HG02885 (cell line): ENCODE results near the gene TRIM44.
"Not testable (repeated sequence)": the region's sequence is repeated elsewhere in the genome, so short reads cannot be mapped to it uniquely, and the experiment has no call there.

ENCODE experiments used
- ATAC-seq: cut with Tn5 transposase; IDR thresholded peaks from one replicate; pipeline ENCODE4 v1.9.1; 2021; ENCODE audit warnings: mild to moderate bottlenecking; ENCODE audit not compliant: unreplicated experiment, poor library complexity

Gene TRIM44

DNA sequence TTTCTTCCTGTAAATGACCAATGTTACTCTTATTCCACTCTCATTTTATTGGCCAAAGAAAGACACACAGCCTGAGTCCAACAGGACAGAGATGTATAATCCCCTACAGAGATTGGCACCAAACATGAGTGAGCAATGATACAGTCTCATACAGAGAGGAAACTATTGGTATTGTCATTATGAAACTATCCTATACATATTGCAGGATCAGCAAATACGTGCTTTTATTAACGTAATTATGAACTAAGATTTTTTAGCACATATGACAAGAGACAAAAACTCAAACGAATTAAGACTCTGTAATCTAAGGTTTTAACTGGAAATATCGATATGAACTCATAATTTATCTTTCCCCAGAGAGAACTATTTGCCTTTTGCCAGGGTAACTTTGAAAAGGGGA is 182.0 kb downstream of the TRIM44 start:
- ATAC-seq, result no peak

DNA sequence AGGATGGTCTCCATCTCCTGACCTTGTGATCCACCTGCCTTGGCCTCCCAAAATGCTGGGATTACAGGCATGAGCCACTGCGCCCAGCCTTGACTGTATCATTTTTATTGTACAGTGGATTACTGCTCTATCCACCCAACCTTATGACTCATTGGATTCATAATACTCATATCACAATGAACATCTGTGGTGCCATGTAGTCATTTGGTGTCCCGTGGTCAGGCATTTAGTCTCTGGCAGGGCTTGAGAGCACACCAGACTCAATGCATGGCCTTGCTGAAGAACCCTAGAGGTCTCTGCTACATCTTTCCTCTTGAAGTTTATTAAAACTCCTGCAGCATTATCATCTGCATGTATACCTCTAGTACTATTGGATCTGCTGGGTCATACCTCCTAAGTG is 183.3 kb downstream of the TRIM44 start:
- ATAC-seq, result no peak

DNA sequence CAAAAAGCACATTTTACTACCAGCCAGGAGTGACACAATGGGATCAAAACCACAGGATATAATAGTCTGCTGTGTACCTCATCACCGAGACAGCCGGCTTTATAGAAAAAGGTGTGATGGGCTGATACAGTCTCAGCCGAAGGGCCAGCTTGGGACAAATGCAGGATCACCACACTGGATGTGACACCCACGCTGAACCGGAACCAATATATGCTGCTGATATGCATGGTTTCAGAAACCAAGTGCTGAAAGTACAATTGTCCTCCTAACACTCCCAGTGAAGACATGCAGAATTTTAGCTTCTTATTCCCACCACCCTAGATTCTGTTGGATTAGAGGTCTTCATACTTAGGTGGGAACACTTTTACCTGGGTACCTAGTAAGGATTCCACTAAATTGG is 184.3 kb downstream of the TRIM44 start:
- no peak for ATAC-seq

DNA sequence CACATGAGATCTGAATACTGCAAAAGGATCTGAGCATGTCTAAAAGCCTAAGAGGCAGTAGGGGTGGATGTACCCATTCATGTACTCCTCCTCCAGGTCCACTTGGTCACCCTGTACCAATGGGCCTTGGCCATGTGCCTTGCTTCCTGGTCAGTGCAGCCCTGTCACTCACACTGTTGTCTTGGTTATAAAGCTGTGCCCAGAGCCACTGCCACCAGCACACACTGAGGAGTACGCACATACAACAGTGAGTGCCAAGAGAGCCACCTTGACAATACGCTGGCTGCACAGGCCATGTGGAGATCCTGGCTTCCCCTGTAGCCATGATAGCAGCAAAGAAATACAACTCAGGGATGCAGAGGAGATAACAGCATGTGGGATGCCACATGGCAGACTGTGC is 184.9 kb downstream of the TRIM44 start:
- no peak for ATAC-seq

DNA sequence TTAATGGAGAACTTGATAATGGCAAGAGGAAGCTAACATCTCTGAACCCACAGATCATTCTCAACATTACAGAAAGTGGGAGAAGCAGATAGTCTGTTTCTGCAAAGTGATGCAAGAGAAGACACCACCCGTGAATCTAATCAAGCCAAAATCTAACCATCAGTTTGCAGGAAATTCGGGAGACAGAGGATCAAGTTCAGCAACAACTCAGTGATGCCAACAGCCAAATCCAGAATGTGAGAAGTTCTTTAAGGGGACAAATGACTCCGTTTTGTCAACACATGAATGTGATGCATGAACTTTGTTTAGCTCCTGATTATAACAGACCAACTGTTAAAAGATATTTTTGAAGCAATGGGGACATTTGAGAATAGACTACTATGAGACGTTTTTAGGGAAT is 186.0 kb downstream of the TRIM44 start:
- no peak for ATAC-seq

DNA sequence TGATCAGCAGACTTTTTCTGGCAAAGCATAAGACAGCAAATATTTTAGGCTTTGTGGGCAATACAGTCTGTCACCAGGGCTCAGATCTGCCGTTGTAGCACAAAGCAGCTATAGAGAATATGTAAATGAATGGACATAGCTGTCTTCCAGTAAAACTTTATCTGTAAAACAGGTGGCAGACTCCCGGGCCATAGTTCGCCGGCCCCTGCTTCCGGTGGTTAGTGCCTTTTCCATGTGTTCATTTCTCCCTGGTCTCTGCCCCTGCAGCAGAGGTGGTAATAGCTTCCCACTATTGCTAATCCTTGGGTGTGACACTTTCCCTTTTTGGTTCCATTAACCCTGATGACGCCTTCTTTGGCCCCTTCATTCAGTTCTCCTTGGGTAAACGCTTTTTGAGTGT is 187.6 kb downstream of the TRIM44 start:
- no peak for ATAC-seq

DNA sequence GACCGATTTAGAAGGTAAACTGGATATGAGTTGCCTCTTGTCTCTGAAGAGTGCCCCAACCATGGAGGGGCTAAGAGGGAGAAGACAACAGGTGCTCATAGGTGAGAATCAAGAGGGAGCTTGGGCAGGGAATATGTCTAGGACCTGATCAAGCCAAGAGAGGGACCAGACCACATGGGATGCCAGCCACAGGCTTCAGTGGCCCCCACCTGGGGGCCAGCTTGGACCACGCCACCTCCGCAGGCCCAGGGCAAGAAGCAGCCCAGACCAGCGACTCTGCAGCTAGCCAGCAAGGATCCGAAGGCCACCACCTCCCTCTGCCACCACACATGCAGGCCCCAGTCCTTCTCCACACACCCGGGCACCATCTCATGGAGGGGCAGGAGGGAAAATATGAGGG is 188.8 kb downstream of the TRIM44 start:
- ATAC-seq, result no peak

DNA sequence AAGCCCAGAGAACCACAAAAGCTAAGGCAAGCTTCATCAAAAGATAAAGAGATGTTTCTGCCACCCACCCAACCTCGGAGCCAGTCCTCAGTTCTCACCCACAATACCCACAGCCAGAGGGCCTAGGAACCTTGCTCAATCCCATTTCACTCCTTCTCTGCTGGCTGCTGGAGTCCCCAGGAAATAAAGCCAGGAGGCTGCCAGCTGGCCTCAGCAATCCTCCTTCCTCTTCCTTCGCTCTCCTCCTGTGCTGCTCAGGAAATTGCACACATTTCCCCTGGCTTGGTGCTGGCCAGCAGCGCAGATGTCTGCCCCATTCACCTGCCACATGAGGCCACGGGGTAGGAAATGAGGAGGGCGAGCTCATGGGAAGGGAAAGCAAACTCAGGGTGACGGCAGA is 189.5 kb downstream of the TRIM44 start:
- no peak for ATAC-seq

DNA sequence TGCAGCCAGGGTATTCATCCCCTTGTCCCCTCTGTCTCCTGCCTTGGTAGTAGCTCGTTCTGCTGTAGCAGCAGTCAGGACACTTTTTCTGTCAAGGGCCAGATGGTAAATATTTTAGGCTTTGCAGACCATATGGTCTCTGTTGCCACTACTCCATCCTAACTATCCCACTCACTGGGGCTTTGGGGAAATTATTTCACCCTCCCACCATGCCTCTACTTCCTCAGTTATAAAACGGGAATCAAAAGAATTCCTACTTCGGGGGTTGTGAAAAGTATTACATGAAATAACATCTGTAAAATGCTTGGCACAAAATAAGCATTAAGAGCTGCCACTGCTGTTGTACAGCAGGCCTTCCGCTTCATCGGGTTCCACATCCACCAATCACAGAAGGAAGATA is 191.4 kb downstream of the TRIM44 start:
- ATAC-seq, result no peak

DNA sequence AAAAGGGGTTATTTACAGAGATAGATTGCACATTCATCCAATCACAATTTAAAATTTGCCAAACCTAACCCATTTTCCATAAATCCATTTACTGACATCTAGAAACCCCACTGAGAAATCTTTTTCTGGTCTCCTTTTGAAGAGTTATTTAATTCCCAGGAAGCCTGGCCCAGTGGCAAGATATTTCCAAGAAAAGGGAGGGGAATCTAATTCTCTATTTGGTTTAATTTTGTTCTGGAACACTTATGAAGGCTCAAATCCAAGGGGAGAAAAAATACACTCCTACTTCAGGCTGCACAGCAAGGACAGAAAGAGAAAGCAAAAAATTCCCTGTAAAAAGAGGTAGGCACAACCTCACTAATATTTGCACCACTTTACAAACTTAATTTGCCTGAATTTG is 193.1 kb downstream of the TRIM44 start:
- ATAC-seq, result no peak

DNA sequence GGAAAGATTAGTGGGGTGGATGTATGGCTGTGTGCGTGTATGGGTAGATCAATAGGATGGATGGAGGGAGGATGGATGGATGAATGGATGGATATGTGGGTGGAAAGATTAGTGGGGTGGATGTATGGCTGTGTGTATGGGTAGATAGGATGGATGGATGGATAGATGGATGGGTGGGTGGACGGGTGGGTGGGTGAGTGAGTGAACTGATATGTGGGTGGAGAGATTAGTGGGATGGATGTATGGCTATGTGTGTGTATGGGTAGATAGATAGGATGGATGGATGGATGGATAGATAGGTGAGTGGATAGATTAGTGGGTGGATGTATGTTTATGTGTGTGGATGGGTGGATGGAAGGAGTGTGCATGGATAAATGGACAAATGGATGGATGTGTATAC is 193.7 kb downstream of the TRIM44 start:
- ATAC-seq, result no peak

DNA sequence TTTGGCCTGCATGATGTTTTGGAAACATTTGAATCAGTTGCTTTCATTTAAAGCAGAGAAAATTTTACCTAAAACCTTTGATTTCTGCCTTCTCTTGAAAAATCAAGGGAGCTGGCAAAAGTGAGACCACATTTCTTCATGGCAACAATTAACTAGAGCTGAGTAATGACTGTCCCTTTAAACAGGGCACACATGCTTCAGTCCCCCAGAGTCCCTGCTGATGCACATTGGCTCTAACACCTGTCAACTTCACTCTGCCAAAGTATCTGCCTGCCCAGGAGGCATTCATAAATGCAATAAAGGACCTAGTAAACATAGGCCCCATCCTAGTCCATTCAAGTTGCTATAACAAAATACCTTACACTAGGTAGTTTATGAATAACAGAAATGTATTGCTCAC is 194.2 kb downstream of the TRIM44 start:
- no peak for ATAC-seq

DNA sequence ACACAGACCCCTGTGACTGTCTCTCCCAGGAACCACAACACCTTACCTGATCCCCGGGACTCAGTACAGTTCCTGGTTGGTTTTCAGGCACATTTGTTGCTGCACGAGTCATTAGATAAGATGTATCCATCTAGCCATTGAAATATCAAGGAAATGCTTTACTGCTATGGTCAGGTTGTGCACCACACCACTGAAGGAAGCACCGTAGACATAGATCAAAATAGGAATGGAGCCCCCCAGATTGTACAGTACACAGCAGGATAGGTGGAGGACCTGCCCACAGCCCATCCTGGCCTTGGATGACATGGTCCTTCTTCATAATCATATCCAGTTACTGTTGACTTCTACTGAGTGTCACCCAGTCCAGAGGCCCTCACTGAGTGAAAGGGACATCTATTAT is 195.3 kb downstream of the TRIM44 start:
- ATAC-seq, result no peak

DNA sequence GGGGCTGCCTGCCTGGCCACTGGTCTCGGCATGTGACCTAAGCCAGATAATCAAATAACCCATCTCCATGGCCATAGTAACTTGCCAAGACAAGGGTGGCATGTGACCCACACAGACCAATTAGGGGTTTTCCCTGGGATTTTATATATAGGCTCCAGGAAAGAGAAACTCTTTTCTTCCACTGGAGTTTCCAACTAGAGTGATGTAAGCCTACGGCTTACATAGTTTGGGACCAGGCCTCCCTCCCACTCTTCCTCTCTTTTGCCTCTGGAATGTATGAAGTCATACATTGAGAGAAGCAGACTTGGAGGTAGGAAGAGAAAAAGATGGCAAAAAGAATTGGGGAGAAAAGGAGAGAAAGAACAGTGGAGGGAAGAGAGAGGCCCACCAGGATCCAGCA is 196.7 kb downstream of the TRIM44 start:
- no peak for ATAC-seq

DNA sequence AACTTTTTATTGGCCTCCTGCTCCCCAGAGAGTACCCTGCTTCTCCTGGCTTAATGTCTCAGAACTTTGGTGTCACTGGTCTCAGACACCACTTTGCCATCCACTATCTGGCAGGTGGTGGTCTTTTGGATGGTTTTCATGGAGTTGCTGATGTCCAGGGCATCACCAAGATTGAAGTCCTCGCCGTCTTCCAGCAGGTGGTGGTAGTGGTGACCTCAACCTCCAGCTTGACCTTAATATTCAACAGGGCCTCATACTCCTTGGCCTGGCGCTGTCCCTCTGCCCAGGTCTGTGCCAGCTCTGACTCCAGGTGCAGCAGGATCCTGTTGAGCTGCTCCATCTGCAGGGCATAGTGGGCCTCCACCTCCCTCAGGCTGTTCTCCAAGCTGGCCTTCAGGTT is 197.6 kb downstream of the TRIM44 start:
- not testable (repeated sequence) for ATAC-seq

DNA sequence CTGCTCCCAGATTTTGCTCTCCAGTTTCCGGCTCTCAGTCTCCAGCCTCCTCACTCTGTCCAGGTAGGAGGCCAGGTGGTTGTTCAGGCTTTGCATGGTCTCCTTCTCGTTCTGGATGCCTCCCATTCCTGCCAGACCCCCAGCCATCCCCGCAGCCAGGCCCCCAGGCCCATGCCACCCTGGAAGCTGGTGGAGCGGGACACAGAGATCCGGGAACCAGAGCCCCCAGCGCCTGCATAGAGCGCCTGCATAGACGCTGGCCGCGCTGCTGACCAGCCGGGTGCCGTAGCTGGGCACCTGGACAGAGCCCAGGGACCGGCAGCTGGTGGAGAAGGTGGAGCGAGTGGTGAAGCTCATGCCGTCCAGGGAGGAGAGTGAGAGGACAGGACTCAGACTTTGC is 198.6 kb downstream of the TRIM44 start:
- no peak for ATAC-seq

DNA sequence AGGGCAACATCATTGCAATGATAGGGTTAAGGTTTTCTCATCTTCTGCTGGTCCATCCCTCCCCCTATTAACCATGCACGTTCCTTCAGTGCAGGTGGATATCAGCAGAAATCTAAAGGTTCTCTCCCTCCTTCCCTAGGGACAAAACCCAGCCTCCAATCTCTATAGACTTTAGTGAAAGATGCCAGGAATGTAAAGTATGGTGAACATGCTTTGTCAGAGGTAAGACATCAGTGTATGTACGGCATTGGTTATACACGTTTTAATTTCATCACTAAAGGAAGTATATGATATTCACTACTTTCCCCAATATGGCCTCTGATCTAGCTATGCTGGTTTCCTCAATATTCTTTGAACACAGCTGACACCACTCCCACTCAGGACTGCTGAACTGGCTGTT is 200.1 kb downstream of the TRIM44 start:
- no peak for ATAC-seq

DNA sequence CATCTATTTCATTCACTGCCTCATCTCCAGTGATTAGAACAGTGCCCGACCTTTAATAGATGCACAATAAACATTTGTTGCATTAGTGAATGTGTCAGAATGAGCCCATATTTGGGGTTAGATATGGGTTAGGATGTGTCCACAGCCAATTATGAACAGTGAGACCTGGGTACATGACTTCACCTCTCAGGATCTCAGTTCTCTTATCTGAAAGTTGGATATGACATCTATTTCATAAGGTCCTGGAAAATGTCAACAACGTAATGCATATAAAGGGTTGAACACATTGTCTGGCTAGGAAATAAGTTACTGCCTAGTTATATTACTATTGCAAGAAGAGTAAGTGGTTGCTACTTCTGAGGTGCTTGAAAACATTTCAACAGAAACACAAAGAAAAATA is 201.6 kb downstream of the TRIM44 start:
- no peak for ATAC-seq

DNA sequence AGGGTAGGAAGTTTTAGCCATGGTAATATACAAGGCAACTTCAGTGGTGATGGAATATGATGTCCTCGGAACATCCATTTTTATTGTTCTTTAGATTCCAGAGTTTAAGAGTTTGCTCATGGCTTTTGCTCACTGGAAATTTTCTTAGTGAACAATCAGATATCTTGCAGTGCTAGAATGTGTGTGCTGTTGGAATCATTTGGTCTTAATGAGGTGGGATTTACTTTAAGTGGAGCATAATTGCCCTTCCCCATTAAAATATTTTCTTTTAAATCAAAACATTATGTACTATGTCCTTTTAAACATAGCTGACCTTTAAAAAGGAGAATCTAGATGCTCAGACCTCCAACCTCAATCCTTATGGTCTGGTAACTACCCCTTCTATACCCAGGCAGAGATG is 204.0 kb downstream of the TRIM44 start:
- no peak for ATAC-seq
